Measurements from ENCODE around the gene BIN1. TPM values are rescaled to one million over a fixed set of nuclear protein-coding genes. Genes with fewer than 3 reads are reported as not detected.

Gene BIN1
- total RNA-seq, 1 experiment from 2014 or later: 58.9 TPM

DNA sequence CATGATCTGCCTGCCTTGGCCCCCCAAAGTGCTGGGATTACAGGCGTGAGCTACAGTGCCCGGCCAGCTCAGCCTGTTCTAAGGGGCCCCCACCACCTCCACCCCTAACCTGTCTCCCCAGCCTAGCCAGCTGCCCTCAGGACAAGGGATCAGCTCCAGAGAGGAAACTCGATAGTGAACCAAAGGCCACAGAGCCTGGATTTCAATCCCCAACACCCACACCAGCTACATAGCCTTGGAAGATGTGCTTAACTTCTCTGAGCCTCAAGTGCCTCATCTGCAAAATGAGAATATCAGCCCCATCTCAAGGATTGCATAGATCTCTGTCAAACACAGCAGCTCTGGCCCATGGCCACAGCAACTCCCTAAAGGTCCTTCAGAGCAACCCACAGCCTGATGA lies 32.0 kb downstream of the BIN1 start:
- Histone ChIP-seq H4K20me1 (ENCODE audit: low read length) (peaks cover 5% of the 10 kb centered on the region; the same call in 1 of the 2 replicates), H3F3A (ENCODE audit: low read length, unreplicated experiment) (no peaks in the 10 kb centered on the region), H3K9me3 (ENCODE audit: low read length) (no peaks in the 10 kb centered on the region), H3K9me2 (replicated peaks; ENCODE audit: low read length) (no peaks in the 10 kb centered on the region), H2AFZ (ENCODE audit: low read length) (no peak overlapping the region), H3K36me3 (ENCODE audit: low read depth, low read length) (no peaks in the 10 kb centered on the region), H3K27ac (ENCODE audit: low read length) (no peak overlapping the region), H3K9ac (ENCODE audit: low read length) (no peak overlapping the region), H3K4me1 (ENCODE audit: insufficient read depth, low read length) (no peaks in the 10 kb centered on the region), H3K79me2 (ENCODE audit: low read length) (peaks cover 16% of the 10 kb centered on the region; the same call in 1 of the 2 replicates), H3K4me3 (ENCODE audit: low read length) (no peak overlapping the region), H3K4me2 (ENCODE audit: low read length) (no peak overlapping the region), H3K27me3 (ENCODE audit: low read length) (no peaks in the 10 kb centered on the region)
- TF ChIP-seq EZH2 (IDR thresholded peaks at IDR 0.05; ENCODE audit: low read length, unreplicated experiment): no peak
- TF ChIP-seq EZH2phosphoT487 (IDR thresholded peaks at IDR 0.05; ENCODE audit: borderline replicate concordance, low read length): no peak
- TF ChIP-seq, protein P1, sequence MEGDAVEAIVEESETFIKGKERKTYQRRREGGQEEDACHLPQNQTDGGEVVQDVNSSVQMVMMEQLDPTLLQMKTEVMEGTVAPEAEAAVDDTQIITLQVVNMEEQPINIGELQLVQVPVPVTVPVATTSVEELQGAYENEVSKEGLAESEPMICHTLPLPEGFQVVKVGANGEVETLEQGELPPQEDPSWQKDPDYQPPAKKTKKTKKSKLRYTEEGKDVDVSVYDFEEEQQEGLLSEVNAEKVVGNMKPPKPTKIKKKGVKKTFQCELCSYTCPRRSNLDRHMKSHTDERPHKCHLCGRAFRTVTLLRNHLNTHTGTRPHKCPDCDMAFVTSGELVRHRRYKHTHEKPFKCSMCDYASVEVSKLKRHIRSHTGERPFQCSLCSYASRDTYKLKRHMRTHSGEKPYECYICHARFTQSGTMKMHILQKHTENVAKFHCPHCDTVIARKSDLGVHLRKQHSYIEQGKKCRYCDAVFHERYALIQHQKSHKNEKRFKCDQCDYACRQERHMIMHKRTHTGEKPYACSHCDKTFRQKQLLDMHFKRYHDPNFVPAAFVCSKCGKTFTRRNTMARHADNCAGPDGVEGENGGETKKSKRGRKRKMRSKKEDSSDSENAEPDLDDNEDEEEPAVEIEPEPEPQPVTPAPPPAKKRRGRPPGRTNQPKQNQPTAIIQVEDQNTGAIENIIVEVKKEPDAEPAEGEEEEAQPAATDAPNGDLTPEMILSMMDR (conservative IDR thresholded peaks at IDR 0.05; ENCODE audit: low read depth, low read length): no peak
- DNase-seq (no peak), ATAC-seq (no peak)
- ChIA-PET CTCF (interaction anchor here (0.6 kb wide), 1 partner anchor 10 kb away, joined by 7 read pairs; no protein-coding TSS in a partner anchor), POLR2A (ENCODE audit: unreplicated experiment) (interaction anchor here (0.6 kb wide), 1 partner anchor 197 kb away, joined by 3 read pairs; no protein-coding TSS in a partner anchor)
- no TSS peak for BruUV-seq (replicated peaks)
- intact Hi-C loops (cut with micrococcal nuclease): no loop called here

DNA sequence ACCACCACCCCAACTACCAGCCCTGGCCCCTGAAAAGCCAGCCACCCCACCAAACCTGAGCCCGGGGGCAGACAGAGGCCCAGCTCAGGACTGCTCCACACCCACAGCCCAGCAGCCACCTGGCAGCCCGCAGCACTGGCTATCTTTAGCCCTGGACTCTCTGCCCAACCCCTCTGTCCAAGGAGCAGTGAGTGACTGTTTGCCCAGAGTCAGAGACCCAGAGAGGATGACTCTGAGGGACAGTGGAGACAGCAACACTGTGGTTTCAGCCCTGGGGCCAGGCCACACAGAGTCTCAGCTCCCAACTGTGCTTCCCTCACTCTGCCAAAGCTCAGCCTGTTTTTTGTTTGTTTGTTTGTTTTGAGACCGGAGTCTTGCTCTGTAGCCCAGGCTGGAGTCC lies 32.6 kb downstream of the BIN1 start:
- H3K4me2 ChIP-seq (ENCODE audit: low read length): no peak overlapping the region
- H3K9ac ChIP-seq (ENCODE audit: low read length): no peak overlapping the region
- H3K27me3 ChIP-seq (ENCODE audit: low read length): no peaks in the 10 kb centered on the region
- ChIA-PET POLR2A (ENCODE audit: unreplicated experiment) (interaction anchor here (0.6 kb wide), 1 partner anchor 198 kb away, joined by 3 read pairs; no protein-coding TSS in a partner anchor), CTCF (interaction anchor here (0.6 kb wide), 1 partner anchor 9 kb away, joined by 7 read pairs; no protein-coding TSS in a partner anchor)
- intact Hi-C loops (cut with micrococcal nuclease): no loop called here
- no peak overlapping the region for H2AFZ ChIP-seq (ENCODE audit: low read length)
- H3K4me1 ChIP-seq (ENCODE audit: insufficient read depth, low read length): no peaks in the 10 kb centered on the region
- no peaks in the 10 kb centered on the region for H3K9me2 ChIP-seq (replicated peaks; ENCODE audit: low read length)
- ATAC-seq (no peak), DNase-seq (no peak)
- H3K9me3 ChIP-seq (ENCODE audit: low read length): no peaks in the 10 kb centered on the region
- no peaks in the 10 kb centered on the region; the same call in 1 of the 2 replicates for H3K36me3 ChIP-seq (ENCODE audit: low read depth, low read length)
- H3F3A ChIP-seq (ENCODE audit: low read length, unreplicated experiment): no peaks in the 10 kb centered on the region
- peaks cover 14% of the 10 kb centered on the region; the same call in 1 of the 2 replicates for H3K79me2 ChIP-seq (ENCODE audit: low read length)
- H3K4me3 ChIP-seq (ENCODE audit: low read length): no peak overlapping the region
- TF ChIP-seq, protein P1 (conservative IDR thresholded peaks at IDR 0.05; ENCODE audit: low read depth, low read length): no peak
- TF ChIP-seq EZH2phosphoT487 (IDR thresholded peaks at IDR 0.05; ENCODE audit: borderline replicate concordance, low read length) (no peak), EZH2 (IDR thresholded peaks at IDR 0.05; ENCODE audit: low read length, unreplicated experiment) (no peak)
- BruUV-seq (replicated peaks): no TSS peak
- no peak overlapping the region for H3K27ac ChIP-seq (ENCODE audit: low read length)
- H4K20me1 ChIP-seq (ENCODE audit: low read length): peaks cover 5% of the 10 kb centered on the region; the same call in 1 of the 2 replicates

GRCh38 chr2:127072970-127073369 lies 34.0 kb downstream of the BIN1 start:
- no TSS peak for BruUV-seq (replicated peaks)
- Histone ChIP-seq H4K20me1 (ENCODE audit: low read length) (no peaks in the 10 kb centered on the region), H3K9ac (ENCODE audit: low read length) (no peak overlapping the region), H3K4me1 (ENCODE audit: insufficient read depth, low read length) (no peaks in the 10 kb centered on the region), H3F3A (ENCODE audit: low read length, unreplicated experiment) (no peaks in the 10 kb centered on the region), H3K36me3 (ENCODE audit: low read depth, low read length) (no peaks in the 10 kb centered on the region; the same call in 1 of the 2 replicates), H3K9me2 (replicated peaks; ENCODE audit: low read length) (no peaks in the 10 kb centered on the region), H3K4me3 (ENCODE audit: low read length) (no peak overlapping the region), H3K4me2 (ENCODE audit: low read length) (no peak overlapping the region), H3K27ac (ENCODE audit: low read length) (no peak overlapping the region), H3K9me3 (ENCODE audit: low read length) (no peaks in the 10 kb centered on the region), H2AFZ (ENCODE audit: low read length) (no peak overlapping the region), H3K79me2 (ENCODE audit: low read length) (0 out of 2 replicates have a peak, but pooled peaks cover 2% of the 10 kb centered on the region), H3K27me3 (ENCODE audit: low read length) (no peaks in the 10 kb centered on the region)
- ChIA-PET POLR2A (ENCODE audit: unreplicated experiment) (no interaction called here), CTCF (no interaction called here)
- intact Hi-C loops (cut with micrococcal nuclease): no loop called here
- DNase-seq: no peak
- no peak for TF ChIP-seq EZH2 (IDR thresholded peaks at IDR 0.05; ENCODE audit: low read length, unreplicated experiment)
- TF ChIP-seq, protein P1 (conservative IDR thresholded peaks at IDR 0.05; ENCODE audit: low read depth, low read length): no peak
- TF ChIP-seq EZH2phosphoT487 (IDR thresholded peaks at IDR 0.05; ENCODE audit: borderline replicate concordance, low read length): no peak
- no peak for ATAC-seq
